GM19193 (cell line): ENCODE data around the gene PRM2.

ENCODE experiments used
- POLR2A ChIP-seq: IDR thresholded peaks from 4 replicates; pipeline ENCODE4 v1.6.1; 2011; ENCODE audit not compliant: insufficient read depth, insufficient read length; ENCODE audit errors: extremely low read depth

PRM2 gene

DNA sequence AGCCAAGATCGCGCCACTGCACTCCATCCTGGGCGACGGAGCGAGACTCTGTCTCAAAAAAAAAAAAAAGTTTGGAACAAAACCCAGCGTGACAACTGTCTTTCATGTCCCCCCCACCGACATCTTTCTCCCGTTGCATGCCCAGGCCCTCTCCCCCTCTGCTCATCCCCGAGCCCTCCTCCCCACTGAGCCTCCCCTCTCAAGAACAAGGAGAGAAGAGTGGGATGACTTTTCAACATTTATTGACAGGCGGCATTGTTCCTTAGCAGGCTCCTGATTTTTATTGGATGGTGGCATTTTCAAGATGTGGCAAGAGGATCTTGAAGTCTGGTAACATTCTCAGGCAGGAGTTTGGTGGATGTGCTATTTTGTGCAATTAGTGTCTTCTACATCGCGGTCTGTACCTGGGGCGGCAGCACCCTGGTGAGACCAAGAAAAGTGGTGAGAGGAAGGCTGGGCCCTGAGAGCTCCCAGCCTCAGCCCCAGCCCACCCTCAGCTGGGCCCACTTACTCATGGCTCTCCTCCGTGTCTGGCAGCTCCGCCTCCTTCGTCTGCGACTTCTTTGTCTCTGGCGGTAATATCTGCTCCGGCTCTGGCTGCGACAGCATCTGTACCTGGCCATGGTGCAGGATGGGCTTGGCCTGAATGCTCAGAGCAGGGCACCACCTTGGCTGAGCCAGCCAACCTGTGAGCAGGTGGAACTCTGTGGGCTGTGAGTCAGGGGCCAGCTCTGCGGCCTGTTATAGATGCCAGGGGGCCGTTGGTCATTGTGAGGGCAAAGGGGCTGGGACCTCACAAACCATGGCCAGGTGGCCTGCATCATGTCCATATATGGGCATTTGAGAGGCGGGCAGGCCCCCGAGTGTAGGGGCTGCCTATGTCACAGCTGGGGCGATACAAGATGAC is 4.6 kb upstream of the PRM2 start, which contains the start of gene PRM1:
Gene PRM1, minus strand, starts transcription at position 715 of the 907 bp plus-strand sequence. Its CDS starts 92 bp downstream, at position 623.
- TF ChIP-seq POLR2A: no peak

GRCh38 chr16:11278681-11279628 is 2.7 kb upstream of the PRM2 start:
- TF ChIP-seq POLR2A: no peak

DNA sequence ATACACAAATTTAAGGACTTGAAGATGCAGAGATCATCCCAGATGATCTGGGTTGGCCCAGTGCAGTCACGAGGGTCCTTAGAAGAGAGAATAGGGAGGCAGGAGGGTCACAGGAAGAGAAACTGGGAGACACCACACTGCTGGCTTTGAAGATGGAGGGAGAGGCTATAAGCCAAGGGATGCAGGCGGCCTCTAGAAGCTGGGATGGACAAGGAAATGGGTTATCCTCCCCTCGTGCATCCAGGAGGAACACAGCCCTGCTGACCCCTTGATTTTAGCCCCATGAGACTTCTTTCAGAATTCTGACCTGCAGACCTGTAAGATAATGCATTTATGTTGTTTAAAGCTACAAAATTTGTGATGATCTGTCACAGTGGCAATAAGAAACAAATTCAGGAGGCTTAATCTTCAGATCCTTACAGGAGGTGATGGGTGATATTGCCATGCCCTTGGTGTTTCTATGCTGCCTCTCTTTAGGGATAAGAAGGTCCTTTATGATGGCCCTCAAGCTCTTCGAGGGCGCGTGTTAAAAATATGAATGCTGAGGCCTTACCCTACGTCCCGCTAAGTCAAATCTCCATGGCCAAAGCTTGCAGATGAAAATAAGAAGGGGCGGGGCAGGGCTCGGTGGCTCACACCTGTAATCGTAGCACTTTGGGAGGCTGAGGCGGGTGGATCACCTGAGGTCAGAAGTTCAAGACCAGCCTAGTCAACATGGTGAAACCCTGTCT is 1.5 kb upstream of the PRM2 start:
- no peak for TF ChIP-seq POLR2A

DNA sequence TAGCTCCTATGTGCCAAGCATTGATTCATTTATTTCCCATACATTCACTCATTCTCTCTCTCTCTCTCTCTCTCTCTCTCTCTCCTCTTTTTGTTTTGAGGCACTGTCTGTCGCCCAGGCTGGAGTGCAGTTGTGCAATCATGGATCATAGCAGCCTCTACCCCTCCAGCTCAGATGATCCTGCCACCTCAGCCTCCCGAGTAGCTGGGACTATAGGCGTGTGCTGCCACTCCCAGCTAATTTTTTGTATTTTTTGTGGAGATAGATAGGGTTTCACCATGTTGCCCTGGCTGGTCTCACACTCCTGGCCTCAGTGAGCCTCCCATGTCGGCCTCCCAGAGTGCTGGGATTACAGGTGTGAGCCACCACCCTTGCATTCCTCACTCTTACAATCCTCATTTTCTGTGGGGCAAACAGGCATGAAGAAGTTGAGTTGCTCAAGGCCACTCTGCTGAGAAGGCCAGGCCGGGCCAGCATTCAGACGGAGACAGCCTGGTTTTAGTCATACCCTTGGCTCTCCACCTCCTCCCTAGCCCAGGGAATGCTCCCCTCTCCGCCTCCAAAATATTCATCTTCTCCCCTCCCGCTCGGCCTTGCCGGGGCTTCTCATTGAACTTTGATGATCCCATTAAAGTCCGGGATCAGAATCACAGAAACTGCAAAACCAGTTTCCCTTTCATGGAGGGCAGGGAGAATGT is 765 bp upstream of the PRM2 start:
- no peak for TF ChIP-seq POLR2A

DNA sequence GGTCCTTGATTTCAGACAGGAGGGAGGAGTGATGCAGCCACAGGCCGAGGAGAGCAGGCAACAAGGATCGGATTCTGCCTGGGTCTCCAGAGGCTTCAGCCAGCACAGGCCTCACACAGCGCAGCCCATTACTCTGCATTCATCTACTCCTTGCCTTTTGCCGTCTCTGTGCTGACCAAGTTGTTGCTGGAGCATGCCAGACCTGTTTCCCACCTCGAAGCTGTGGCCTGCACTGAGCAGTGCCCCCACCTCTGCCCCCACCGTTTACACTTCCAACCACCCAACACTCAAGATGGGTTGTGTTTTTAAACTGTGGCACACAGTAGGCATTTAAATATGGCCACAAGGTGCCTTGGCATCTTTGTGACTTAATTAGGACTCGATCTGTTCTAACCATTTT is 1.3 kb downstream of the PRM2 start:
- TF ChIP-seq POLR2A: no peak

- TF ChIP-seq POLR2A: no peak
Measured at GRCh38 chr16:11273721-11274324, 2.5 kb downstream of the PRM2 start.

DNA sequence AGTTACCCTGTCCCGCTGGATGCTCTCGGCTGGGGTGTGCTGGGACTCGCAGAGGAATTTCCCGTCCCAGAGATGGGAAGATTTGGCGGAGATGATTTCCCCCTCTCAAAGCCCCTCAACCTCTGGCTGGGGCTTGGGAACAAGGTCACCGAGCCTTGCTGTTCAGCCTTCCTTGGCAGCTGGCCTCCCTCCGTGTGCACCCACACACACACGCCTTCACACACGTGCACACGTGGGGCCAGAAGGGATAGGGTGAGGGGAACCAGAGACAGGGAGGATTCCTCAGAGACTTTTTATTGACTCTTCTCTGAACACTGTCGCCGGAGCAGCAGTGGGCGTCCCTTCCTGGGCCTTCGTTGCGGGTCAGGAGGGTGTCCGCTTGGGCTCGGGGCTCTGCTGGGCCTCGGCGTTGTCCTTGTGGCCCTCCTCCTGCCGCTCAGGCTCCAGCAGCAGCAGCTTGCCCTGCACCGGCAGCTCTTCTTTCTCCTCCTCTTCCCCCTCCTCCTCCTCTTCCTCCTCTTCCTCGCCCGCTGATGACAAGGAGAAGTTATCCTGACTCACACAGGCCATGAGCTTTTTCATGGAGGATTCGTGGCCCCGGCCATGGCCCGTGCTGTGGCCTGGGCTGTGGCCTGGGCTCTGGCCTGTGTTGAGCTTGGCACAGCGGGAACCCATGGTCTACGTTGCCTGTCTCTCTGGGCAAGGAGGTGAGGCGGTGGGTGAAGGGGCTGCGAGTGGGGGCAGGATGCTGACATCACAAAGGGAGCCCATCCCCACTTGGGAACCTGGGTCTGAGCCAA is 3.2 kb downstream of the PRM2 start, which contains the start of gene PRM3:
Gene PRM3, minus strand, starts transcription at position 709 of the 800 bp plus-strand sequence. Its CDS starts 34 bp downstream, at position 675.
- no peak for TF ChIP-seq POLR2A

DNA sequence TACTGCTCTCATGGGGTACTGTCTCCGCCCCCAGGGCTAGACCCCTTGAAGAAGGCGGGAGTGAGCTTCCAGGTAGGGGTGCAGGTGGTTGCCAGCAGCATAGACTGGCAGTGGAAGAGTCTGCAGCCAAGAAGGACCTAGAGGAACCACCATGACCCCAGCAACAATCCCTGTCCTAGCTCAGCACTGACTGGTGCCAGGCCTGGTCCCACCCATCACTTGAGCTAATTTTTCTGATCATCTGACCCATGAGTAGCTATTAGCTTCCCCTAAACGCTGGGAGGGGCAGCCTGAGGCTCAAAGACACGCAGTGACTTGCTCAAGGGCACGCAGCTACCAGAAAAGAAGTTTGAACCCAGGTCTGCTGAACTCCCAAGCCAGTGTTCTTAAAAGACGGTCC is 3.8 kb downstream of the PRM2 start:
- TF ChIP-seq POLR2A: no peak

DNA sequence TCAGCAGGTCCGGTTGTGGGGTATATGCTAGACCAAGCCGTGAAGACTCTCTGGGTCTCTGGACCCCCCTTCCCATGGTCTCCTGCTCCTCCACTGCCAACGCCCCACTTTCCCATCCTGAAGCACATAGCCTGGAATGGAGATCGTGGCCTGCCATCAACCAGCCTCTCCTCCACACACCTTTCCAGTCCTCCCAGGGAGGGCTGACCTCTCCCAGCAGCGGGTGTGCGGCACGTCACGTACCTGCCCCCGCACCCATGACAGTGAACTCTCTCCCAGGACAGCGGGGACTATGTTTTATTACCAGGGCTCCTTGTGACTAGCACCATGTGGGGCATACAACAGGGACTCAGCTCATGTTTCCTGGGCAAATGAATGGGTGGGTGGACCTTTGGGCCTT is 4.7 kb downstream of the PRM2 start:
- no peak for TF ChIP-seq POLR2A

DNA sequence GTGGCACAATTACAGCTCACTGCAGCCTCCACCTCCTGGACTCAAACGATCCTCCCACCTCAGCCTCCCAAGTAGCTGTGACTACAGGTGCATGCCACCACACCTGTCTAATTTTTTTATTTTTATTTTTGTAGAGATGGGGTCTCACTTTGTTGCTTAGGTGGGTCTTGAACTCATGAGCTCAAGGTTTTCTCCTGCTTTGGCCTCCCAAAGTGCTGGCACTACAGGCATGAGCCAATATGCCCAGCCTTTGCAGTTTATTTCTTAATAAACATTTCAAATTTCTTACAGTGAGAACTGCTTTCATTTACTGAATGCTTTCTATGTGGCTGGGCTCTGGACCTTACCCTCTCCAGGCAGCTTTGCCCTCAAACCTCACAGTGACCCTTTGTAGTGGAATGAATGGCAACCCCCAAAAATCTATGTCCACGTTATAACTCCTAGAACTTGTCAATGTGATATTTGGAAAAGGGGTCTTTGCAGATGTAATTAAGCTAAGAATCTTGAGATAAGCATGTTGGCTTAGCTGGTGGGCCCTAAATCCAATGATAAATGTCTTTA is 5.6 kb downstream of the PRM2 start:
- TF ChIP-seq POLR2A: no peak

- TF ChIP-seq POLR2A: no peak
Measured at GRCh38 chr16:11268921-11269375, 7.3 kb downstream of the PRM2 start, which contains the start of gene TNP2. Gene TNP2 (minus strand): TSS chr16:11269325. CDS start chr16:11269262, 63 bp downstream.

GRCh38 chr16:11265124-11265523 is 11.2 kb downstream of the PRM2 start:
- TF ChIP-seq POLR2A: no peak
